A172 (cell line): ENCODE measurements around the gene RCL1. TPM values are rescaled to one million over a fixed set of nuclear protein-coding genes. Genes with fewer than 3 reads are reported as not detected.

ENCODE experiments used
- DNase-seq: peaks from one replicate; pipeline ENCODE4 v3.0.0-alpha.2; 2015; ENCODE audit warnings: low spot score
- total RNA-seq: library from RNA; depleted of rRNA; stranded (reverse); fragments of >200 nt; shearing (Covaris generic); gene quantifications from 2 replicates; pipeline ENCODE4 v1.2.3, GENCODE V29; 2014

The RCL1 gene
- total RNA-seq, 1 experiment from 2014 or later = 12.1 TPM

DNA sequence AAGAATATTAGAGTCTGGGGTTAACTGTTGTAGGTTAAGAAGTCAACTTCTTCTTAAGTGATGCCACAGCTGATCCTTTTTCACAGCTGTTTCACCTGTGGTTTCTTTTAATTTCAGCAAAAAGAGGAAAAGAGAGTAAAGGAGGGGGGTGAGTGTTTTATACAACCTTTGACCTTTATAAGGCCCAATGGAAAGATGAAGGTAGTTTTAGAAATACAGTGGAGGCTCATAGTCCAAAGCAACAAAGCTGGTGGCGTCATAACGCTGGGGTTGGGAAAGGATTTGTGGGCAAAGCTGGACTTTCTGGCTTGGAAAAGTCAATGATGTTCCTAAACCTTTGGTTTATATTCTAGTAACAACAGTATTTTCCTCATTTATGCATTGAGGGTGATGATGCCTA is 49.5 kb downstream of the RCL1 start:
- no peak for DNase-seq

DNA sequence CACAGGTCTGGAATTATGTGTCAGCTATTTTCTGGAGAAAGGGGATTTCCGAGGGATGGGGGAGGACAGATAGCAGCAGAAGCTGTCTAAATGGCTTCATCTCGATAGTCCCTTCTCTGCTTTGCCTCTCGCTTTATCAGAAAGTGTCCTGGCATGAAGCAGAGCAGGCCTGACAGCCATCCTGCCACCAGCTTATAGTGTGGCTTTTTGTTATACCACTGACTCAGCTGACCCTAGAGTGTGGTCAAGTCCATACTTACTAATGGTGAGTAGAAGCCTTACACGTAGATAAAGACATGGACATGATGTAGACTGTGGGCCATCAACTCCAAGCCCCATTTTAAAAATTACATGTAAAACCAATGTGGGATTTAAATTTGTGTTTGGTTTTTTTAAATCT is 50.0 kb downstream of the RCL1 start:
- no peak for DNase-seq

DNA sequence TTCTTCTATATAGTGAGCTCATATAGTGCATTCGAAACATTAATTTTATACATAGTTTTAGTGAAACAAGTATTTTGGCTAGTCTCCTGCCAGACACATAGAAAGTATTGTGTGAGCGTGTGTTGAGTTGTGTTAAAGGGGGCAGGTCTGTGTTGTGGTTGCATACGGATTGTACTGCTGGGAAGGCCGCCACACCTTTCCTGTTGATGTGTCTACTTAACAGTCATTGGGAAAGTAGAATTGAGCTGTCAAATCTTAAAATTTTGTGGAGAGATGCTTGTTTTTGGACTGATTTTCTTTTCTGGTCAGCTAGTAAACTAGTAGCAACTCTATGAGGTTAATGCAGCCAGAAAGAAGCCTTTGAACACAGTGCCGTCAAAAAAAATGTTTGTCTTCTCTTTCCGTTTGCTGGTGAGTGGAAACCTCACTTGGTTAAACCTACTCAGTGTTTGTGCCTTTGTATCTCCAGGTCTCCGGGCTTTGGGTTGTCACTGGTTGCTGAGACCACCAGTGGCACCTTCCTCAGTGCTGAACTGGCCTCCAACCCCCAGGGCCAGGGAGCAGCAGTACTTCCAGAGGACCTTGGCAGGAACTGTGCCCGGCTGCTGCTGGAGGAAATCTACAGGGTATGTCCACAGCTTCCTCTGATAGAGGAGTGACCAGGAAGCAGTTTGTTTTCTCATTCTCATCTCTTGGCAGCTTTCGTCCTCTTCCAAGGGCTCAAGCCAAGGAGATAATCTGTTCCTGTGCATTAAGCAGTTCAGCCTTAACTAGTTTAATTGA is 51.5 kb downstream of the RCL1 start:
- DNase-seq = no peak

DNA sequence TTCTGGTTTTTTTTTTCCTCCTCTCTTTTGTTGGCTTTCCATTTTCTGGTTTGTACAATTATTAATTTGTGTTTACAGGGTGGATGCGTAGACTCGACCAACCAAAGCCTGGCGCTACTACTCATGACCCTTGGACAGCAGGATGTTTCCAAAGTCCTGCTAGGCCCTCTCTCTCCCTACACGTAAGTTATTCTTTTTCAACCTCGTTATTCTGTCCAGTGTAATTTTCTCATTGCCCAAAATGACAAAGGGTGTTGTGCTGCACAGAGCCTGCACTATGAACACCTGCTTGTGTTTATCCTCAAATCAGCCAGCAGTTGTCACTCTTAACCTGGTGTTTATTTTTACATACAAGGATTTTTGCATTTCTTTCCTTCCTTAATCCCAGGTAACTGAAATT is 56.6 kb downstream of the RCL1 start:
- no peak for DNase-seq

DNA sequence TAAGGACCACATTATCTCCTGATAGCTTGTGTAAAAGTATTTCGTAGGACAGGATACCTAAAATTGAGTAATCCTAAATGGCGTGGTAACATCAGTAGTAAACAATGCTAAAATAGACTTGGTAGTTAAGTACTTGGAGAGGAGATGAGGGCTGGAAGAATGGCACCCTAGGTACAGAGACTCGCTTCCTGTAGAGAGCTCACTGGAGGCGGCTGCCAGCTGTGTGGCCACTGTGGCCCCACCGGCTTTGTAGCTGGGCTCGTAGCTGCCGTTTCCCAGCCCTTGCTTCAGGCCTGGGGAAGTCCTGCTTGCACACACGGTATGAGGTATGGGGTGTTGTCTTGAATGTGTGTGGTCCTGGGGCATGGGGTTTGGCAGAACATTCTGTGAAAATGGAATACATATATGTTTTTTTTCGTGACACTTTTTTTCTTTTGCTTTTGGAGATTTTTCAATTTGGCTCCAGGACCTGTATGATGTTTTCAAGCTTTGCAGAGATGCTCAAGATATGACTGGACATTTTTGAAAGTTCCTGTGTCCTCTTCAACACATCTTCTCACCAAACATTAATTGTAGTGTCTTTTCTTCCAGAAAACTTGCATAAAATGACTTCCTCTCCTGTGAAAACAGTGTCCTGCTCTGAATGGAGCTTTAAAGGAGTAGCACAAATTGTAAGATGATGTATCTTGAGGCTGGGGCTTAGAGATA is 58.0 kb downstream of the RCL1 start:
- DNase-seq = no peak

DNA sequence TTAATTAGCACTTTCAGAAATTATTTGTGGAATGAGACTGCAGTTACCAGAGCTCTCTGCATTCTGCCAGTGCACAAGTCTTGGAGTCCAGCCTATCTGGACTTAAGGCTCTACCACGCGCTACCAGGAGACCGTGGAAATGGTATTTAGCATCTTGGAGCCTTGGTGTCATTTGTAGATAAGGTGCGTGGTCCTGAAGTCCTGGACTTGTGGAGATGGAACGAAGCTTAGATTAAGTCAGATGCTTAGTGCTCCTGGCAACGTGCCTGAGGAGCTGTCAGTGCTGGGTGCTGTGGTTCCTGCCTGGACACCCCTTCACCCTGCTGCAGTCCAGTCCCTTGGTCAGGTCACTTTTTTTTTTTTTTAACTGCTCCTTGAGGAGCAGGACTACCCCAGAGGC is 59.7 kb downstream of the RCL1 start:
- DNase-seq = no peak

DNA sequence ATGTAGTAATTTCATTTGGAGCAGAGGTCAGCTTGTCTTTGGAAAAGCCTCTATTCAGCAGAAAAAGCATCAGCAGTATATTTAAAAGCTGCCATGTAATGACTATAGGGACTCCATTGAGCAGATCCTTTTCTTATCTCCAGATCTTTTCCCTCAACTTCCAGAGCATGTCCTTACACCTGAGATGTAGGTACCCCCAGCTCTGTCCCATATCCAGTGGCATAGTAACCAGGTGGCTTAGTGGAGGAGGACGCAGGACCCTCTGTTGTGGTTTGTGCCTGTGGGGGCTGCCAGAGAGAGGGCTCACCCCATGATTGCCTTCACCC is 61.5 kb downstream of the RCL1 start:
- no peak for DNase-seq

DNA sequence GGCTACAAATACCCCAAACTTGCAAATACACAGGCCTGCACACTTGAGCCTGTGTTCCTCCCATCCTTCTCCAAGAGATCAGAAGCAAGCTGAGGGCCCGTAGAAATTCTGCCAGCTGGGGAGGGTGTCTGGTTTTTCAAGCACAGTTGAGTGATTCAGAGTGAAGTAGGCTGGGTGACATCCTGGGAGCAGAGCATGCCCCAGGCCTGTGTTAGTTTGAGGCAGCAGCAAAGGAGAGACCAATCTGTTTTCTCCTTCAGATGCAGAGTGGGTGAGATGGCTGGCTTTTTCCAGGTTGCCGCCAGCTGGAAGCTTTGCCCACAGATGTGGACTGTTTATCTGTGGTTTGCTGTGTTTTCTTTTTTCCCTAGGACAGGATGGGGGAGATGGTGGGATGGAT is 63.1 kb downstream of the RCL1 start:
- peak; percentile 3 for DNase-seq

DNA sequence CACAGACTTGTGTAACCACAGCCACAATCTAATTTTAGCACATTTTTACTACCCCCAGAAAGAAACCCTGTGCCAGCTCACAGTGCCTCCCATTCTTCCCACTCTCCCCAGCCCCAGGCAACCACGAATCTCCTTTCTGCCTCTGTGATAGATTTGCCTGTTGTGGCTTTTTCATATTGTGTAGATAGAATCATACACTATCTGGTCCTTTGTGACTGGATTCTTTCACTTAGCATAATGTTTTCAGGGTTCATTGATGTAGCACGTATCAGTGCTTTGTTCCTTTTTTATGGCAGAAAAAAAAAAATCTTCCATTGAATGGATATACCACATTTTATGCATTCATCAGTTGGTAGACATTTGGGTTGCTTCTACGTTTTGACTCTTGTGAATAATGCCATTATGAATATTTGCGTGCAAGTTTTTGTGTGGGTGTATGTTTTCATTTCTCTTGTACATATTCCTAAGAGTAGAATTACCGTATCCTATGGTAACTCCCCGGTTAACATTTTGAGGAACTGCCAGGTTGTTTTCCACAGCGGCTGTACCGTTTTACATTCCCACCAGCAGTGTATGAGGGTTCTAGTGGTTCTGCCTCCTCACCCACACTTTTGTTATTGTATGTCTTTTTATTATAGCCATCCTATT is 64.5 kb downstream of the RCL1 start:
- no peak for DNase-seq

DNA sequence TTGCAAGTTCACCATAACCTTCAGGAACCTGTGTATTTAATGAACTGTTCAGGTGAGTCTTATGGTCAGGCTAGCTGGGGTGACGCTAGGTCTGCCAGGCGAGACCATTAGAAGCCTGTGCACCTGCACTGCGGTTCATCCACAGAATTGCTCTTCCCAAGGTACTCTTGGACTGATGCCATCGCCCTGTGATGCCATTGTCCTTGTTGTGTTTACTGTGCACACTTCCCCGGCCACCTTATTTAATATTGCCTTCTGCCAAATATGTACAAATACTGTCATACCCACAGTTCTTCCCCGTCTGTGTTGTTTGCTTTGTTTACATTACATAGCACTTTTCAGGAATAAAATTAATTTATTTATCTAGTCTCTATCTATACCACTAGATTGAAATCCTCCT is 66.3 kb downstream of the RCL1 start:
- DNase-seq = no peak

DNA sequence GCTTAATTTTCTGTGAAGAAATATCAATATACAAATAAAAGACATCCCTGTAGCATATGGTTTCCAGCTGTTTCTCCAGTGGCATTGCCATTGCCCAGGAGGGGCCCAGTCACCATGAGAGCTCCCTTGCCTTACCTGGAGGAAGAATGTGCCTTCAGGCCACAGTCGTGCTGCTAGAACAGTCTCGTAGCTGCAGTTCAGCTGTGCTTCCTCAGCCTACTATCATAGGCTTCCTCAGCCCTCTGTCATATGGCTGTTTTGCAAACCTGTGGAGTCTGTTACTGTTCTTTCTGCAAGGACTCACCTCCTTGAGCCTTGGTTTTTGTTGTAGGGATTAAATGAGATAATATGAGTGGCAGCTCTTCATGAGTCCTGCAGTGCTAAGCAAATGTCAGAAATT is 67.6 kb downstream of the RCL1 start:
- no peak for DNase-seq

DNA sequence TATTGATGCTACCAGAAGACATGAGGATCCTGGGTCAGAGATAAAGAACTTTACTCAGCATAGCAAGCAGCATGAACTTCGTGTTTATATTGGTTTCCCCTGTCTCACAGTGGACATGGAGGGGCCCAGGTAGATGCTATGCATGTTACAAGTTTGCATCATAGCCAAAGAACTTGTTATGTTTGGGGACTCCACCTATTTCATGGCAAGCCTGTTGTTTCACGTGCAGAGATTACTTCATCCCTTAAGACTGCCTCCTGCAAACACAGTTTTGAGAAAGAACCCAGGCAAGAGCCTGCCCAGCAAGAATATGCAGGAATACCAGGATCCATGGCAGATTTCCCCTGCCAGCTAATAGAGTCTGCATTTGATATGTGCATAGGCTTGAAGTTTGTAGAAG is 68.4 kb downstream of the RCL1 start:
- DNase-seq = no peak

DNA sequence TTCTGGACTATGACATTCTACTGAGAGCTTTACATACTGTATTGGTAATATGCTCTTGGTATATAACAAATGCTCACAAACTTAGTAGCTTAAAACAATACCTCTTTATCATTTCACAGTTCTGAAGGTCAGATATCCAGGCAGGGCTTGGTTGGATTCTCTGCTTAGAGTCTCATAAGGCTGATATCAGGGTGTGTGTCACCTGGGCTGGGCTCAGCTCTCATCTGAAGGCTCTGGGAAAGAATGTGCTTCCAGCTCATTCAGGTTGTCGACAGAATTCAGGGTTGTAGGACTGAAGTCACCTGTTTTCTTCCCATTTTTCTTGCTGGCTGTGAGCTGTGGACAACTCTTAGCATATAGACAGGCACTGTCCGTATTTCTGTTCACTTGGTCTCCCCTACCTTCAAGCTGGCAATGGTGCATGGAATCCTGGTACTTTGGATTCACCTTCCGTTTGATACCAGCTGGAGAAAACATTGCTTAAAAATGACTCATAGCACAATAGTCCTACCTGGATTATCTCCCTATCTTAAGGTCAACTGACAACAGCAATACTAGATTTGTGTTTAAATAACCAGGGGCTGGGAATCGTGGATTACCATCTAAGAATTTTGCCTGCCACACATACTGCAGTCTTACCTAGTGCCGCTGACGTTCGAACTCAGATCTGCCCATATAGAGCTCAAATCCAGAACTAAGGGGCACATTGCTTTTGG is 69.2 kb downstream of the RCL1 start:
- DNase-seq = no peak

DNA sequence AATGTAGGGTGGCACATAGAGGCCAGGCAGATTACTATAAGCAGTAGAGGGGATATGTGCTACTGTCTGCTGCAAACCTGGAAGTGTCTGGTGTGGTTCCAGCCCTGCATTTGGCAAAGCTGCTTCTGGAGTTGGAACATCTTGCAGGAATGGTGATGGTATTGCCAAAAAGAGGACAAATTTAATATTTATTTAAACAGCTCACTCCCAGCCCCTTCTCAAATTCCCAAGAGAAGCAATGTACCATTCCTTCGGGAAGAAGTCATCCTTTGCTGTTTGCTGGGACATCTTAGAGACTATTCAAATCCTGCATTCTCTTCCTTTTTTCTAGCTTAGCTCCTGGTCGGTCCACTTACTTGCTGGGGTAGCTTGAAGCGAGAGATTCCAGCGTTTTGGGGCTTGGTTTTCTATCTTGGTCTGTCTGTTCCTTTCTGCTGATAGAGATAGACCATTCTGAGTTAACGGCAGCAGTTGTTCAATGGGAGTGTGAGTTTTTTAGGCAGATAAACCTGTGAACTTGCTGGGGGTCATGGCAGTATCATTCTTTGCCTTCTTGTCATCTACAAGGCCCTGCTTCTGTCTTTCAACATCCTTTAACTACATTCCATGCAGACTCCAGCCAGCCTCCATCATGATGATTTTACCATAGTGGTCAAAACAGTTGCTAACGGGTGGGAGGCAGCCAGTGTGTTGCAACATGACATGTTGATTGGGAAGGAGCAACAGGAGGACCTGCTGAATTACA is 69.9 kb downstream of the RCL1 start:
- DNase-seq = no peak

DNA sequence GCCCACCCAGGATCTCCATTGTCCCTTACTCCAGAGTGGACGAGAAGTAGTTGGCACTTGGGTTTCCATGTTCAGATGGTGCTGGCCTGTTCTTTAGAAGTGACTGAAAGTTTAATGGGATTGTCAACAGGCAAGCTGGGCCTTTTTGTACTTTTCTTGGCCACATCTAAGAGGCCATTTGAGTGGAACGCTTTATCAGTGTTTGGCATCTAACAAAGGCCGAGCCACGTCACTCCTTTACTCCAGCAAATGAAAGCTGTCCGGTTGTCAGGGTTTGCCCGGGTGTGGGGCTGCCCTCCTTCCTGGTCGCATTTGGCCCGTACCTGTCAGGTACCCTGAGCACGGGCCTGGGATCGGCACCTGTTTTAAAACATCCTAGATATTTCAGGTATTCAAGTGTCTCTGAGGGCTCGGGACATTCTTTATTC is 71.5 kb downstream of the RCL1 start:
- DNase-seq = no peak

DNA sequence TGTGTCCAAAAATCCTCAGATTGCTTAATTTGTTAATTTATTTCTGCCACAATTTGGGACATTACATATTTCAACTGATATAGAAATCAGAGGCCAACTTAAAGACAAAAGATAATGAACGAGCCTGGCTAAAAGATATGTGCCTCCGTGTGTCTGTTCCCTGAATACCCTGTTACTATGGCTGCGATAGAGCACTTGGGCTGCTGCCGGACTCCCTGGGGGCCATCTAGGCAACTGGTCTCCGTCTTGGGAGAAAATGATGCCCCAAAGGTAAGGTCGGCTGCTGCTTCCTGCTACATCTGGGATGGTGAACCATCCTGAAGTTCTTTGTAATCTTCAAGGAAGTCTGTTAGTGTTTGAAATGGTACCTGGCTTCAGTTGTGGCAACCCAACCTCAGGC is 72.0 kb downstream of the RCL1 start:
- no peak for DNase-seq

DNA sequence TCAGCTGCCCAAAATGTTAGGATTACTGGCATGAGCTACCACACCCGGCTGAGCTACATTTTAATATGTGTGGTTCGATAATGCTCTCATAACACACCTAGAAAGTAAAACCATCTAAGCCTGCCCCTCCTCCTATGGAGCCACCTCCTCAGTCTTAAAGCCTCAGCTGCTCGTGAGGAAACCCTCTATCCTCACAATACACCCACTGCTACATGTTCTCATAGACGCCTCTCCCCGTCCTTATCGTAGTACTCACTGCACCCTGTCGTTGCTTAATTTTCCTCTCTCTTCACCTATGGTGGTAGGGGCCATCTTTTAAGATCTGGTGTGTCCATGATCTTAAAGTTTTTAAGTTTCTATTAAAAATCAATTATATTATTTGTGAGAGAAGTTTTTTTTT is 72.9 kb downstream of the RCL1 start:
- DNase-seq = no peak

DNA sequence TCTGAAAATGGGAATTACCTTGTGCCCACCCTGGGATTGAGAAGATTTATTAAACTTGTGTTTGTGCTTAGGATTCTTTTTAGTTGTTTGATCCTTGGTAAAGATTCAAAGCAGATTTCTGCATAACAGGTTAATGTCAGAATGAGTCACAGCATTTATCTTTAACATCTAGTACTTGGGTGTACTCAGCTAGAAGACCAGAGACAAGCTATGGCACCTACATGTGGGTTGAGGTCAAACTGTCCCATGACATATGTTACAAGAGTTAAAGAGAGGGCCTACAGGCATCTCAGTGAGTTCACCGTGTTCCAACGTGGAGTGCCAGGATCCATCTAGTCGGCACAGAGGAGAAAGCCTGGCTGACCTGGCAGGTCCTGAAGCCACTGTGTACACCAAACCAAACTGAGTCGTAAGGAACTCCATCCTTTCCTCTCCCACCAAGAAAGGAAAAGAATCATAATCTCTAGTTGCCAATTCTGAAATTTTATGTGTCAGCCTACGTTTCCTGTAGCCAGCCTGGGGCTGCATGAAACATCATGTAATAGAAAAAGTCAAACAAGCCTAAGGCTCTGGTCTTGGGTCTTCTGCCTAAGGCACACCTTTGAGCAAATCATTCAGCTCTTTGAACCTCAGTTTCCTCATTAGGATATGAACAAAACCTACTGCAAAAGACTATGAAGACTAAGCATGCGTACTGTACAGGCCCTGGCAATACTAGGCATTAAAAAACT is 73.7 kb downstream of the RCL1 start:
- no peak for DNase-seq

DNA sequence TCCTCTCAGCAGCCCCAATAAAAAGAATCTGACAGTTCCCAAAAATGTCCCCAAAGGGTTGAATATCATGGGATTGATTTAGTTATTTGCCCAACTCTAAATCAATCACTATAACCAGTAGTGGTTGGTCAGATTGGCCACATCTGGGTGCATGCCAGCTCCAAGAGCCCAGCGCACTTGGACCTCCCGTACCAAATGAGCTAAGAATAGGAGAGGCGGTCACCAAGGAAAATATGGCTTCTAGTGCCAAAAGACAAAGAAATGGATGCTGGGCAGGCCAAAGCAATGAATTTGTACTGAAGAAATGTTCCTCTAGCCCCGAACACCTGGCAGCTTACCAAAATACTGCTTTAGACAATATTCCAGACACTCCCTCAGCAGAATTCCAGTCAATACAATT is 80.3 kb downstream of the RCL1 start:
- no peak for DNase-seq

DNA sequence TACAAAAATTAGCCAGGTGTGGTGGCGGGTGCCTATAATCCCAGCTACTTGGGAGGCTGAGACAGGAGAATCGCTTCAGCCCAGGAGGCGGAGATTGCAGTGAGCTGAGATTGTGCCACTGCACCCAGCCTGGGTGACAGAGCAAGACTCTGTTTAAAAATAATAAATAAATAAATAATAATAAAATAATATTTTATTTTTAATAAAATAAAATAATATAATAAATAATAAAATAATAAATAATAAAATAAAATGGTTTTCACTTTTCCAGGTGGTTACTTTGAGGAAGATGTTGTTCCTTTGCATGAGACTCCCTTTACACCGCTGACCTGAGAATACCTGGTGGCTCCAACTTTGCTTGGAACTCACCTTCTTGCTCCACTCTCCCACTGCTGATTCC is 82.8 kb downstream of the RCL1 start:
- DNase-seq = no peak

DNA sequence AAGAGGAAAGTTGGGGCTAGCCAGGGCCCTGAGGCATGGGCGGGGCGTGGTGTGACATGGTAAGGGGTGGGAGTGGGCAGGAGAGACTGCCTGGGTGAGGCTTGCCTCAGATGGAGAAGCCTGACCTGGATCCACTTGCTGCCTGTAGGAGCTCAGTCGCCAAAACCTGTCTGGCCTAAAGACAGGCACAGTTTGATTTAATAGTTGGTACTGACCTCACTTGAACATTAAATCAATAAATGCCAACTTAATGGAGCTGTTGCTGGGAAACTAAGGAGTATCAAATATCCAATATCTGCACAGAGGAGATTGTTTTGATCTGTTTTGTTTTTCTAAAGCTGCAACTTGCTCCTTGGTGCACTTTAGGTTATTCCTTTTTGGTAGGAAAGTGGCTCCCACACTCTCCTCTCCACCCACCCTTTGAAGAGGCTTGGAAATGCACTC is 86.4 kb downstream of the RCL1 start:
- no peak for DNase-seq
